ENCODE measurements around the gene RIN2. TPM values are rescaled to one million over a fixed set of nuclear protein-coding genes. Genes with fewer than 3 reads are reported as not detected.

Gene RIN2
- total RNA-seq, 6 experiments from 2014 or later = 7.0 to 37.7 (median 13.8) TPM

DNA sequence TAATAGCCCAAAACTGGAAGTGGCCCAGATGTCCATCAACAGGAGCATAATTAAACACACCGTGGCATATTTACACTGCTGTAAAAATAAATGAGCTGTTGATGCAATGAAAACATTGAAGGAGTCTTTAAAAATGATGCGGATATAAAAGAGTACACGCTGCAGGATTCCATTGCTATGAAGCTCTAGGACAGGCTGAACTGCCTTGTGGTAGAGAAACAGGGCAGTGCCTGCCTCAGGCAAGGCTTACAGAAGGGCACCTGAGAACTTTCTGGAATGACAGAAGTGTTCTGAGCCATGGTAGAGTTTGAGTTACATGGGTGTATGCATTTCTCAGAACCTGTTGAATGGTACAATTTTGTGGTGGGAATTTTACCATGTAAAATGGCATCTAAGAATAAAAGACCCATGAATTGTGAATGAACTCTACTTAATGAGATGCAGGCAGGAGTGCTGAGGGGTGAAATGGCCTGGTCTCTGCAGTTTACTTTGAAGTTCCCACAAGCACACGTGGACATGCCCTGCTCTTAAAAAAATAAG is 45.3 kb upstream of the RIN2 start:
- DNase-seq (no peak), ATAC-seq (no peak)
- no peaks in the 10 kb centered on the region for H3K27me3 ChIP-seq
- no peak overlapping the region for H3K27ac ChIP-seq
- no peak overlapping the region for H3K4me3 ChIP-seq
- intact Hi-C loops (cut with DNase I) = no loop called here
- TF ChIP-seq, protein P1, sequence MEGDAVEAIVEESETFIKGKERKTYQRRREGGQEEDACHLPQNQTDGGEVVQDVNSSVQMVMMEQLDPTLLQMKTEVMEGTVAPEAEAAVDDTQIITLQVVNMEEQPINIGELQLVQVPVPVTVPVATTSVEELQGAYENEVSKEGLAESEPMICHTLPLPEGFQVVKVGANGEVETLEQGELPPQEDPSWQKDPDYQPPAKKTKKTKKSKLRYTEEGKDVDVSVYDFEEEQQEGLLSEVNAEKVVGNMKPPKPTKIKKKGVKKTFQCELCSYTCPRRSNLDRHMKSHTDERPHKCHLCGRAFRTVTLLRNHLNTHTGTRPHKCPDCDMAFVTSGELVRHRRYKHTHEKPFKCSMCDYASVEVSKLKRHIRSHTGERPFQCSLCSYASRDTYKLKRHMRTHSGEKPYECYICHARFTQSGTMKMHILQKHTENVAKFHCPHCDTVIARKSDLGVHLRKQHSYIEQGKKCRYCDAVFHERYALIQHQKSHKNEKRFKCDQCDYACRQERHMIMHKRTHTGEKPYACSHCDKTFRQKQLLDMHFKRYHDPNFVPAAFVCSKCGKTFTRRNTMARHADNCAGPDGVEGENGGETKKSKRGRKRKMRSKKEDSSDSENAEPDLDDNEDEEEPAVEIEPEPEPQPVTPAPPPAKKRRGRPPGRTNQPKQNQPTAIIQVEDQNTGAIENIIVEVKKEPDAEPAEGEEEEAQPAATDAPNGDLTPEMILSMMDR (IDR thresholded peaks at IDR 0.05) = no peak
- TF ChIP-seq POLR2A (IDR thresholded peaks at IDR 0.05) = no peak
- no peaks in the 10 kb centered on the region for H3K9me3 ChIP-seq
- 76% methylated on average over 4 of the region's 4 CpGs for WGBS (ENCODE audit: insufficient coverage, low coverage, low lambda C conversion rate, missing lambda C conversion rate)
- no peaks in the 10 kb centered on the region for H3K4me1 ChIP-seq
- no peaks in the 10 kb centered on the region for H3K36me3 ChIP-seq

DNA sequence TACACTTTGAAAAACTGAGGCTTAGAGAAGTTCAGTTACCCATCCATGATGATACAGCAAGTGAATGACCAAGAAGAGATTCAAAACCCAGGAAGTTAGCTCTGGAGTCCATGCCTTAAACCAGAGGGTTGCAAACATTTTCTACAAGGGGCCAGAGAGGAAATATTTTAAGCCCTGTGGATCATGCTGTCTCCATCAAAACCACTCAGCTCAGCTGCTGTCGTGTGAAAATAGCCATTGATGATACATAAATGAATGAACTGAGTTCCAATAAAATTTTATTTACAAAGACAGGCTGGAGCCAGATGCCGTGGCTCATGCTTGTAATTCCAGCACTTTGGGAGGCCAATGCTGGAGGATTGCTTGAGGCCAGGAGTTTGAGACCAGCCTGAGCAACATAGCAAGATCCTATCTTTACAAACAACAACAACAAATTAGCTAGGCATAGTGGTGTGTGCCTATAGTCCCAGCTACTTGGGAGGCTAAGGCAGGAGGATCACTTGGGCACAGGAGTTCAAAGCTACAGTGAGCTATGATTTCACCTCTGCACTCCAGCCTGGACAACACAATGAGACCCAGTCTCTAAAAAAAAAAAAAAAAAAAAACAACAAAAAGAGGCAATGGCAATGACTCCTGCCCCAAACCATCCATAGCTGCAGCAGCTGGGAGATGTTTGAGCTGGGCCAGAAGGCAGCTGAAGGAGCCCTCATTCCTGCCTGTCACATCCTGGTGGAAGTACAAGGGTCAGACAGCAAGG is 44.1 kb upstream of the RIN2 start:
- ATAC-seq (no peak), DNase-seq (no peak)
- H3K9me3 ChIP-seq = no peaks in the 10 kb centered on the region
- H3K27ac ChIP-seq = no peak overlapping the region
- no peak overlapping the region for H3K4me3 ChIP-seq
- H3K27me3 ChIP-seq = no peaks in the 10 kb centered on the region
- H3K4me1 ChIP-seq = no peaks in the 10 kb centered on the region
- no peak for TF ChIP-seq POLR2A (IDR thresholded peaks at IDR 0.05)
- TF ChIP-seq, protein P1 (IDR thresholded peaks at IDR 0.05) = no peak
- WGBS (ENCODE audit: insufficient coverage, low coverage, low lambda C conversion rate, missing lambda C conversion rate) = 64% methylated on average over 2 of the region's 2 CpGs
- intact Hi-C loops (cut with DNase I) = no loop called here
- H3K36me3 ChIP-seq = no peaks in the 10 kb centered on the region

DNA sequence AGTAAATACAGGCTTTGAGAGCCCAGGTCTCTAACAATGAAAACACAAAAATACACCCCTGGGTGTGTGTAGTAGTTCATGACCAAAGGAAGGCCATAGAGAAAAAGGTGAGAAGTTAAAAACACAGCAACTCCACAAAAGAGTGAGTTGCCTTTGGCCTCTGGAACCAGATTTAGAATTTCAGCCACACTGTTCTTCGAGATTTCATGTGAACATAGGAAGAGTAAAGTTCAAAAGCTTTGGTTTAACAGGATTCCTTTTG is 43.5 kb upstream of the RIN2 start:
- Histone ChIP-seq H3K36me3 (no peaks in the 10 kb centered on the region), H3K9me3 (no peaks in the 10 kb centered on the region), H3K27ac (no peak overlapping the region), H3K27me3 (no peaks in the 10 kb centered on the region), H3K4me3 (no peak overlapping the region), H3K4me1 (no peaks in the 10 kb centered on the region)
- intact Hi-C loops (cut with DNase I) = no loop called here
- no peak for DNase-seq
- no peak for TF ChIP-seq POLR2A (IDR thresholded peaks at IDR 0.05)
- TF ChIP-seq, protein P1 (IDR thresholded peaks at IDR 0.05) = no peak
- ATAC-seq = no peak
- WGBS (ENCODE audit: insufficient coverage, low coverage, low lambda C conversion rate, missing lambda C conversion rate) = 43% methylated on average over 1 of the region's 1 CpG

DNA sequence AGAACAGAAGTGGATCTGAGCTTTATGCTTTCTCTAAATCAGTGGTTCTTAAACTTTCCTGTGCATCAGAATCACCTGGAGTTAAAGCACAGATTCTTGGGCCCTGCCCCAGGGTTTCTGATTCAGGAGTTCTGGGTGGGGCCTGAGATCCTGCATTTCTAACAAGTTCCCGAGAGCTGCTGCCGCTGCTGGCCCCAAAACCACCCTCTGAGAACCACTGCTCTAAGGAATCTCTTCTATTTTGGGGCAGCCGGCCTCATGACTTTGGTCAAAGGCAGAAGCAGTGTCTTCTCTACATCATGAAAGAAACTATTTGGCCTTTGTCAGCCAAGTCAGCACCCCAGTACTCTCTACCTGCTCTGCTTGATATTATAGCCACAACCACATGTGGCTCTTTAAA is 42.1 kb upstream of the RIN2 start:
- intact Hi-C loops (cut with DNase I) = no loop called here
- 100% methylated on average over 2 of the region's 3 CpGs for WGBS (ENCODE audit: insufficient coverage, low coverage, low lambda C conversion rate, missing lambda C conversion rate)
- Histone ChIP-seq H3K27me3 (no peaks in the 10 kb centered on the region), H3K4me1 (no peaks in the 10 kb centered on the region), H3K36me3 (no peaks in the 10 kb centered on the region), H3K9me3 (no peaks in the 10 kb centered on the region), H3K4me3 (no peak overlapping the region), H3K27ac (no peak overlapping the region)
- ATAC-seq (no peak), DNase-seq (no peak)
- no peak for TF ChIP-seq POLR2A (IDR thresholded peaks at IDR 0.05)
- TF ChIP-seq, protein P1 (IDR thresholded peaks at IDR 0.05) = no peak

All from right lobe of liver (tissue), 6 donors.